GM13977 (cell line): ENCODE data around the gene PPP2R3A.
"Not testable (repeated sequence)": the region's sequence is repeated elsewhere in the genome, so short reads cannot be mapped to it uniquely, and the experiment has no call there.

Source experiments
- DNase-seq: peaks from one replicate; pipeline ENCODE4 v3.0.0; 2012; ENCODE audit warnings: low spot score
- CTCF ChIP-seq: IDR thresholded peaks from 2 replicates; pipeline ENCODE4 v1.5.1; 2012; ENCODE audit warnings: mild to moderate bottlenecking, control low read depth; ENCODE audit not compliant: insufficient read depth; ENCODE audit errors: extremely low read depth, missing control alignments
- in situ Hi-C: fragments of 300-500 bp; cut with MboI; formaldehyde crosslinking; loops from one replicate; pipeline ENCODE4 v1.12.0; 2022; ENCODE audit warnings: low sequenced_read_pairs, low pct_unique_long_range_greater_than_20kb, mixed read lengths, inconsistent platforms; ENCODE audit not compliant: unreplicated experiment

Gene PPP2R3A

DNA sequence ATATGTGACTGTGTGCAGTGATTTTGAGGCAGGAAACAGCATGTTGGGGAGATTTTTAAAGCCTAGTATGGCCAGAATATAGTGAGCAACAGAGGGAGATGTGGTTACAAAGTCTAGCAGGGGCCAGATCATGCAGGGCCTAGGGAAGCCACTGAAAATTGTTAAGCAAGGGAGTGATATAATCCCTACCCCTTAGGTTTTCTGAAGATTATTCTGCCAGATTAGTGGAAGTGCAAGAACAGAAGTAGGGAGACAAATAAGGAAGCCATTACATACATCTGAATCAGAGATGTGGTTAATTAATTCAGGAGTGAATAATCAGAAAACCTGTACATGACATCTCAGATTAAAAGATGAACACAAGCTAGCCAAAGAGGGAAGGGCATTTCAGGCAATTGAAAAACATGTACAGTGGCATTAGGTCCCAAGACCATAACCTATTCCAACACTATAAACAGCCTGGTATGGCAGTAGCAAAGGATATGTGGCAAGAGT is 175.8 kb downstream of the PPP2R3A start:
- no peak for TF ChIP-seq CTCF
- in situ Hi-C loops = no loop called here
- no peak for DNase-seq

GRCh38 chr3:136141891-136142290 is 176.4 kb downstream of the PPP2R3A start:
- no peak for DNase-seq
- no peak for TF ChIP-seq CTCF
- in situ Hi-C loops = no loop called here

DNA sequence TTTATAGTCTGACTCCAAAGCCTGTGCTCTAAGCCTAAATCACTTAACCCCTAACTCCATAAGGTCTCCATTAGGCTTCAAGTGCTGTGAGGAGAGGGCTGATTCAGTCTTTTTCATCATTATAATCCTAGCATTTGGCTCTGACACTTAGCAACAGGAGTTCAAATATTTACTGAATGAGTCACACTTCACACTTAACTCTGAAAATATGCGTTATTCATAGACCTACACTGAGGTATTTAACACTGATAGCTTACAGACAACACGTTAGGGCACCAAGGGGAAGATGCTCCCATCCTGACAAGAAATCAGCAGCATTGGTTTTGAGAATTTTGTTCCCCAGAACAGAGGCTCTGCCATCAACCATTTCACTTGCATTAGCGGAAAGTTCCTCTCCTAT is 177.1 kb downstream of the PPP2R3A start:
- no peak for TF ChIP-seq CTCF
- in situ Hi-C loops = no loop called here
- DNase-seq = no peak

GRCh38 chr3:136144397-136144796 is 178.9 kb downstream of the PPP2R3A start:
- DNase-seq, in situ Hi-C loops: not testable (repeated sequence)

GRCh38 chr3:136146981-136147729 is 181.6 kb downstream of the PPP2R3A start:
- in situ Hi-C loops = no loop called here
- no peak for DNase-seq
- no peak for TF ChIP-seq CTCF

DNA sequence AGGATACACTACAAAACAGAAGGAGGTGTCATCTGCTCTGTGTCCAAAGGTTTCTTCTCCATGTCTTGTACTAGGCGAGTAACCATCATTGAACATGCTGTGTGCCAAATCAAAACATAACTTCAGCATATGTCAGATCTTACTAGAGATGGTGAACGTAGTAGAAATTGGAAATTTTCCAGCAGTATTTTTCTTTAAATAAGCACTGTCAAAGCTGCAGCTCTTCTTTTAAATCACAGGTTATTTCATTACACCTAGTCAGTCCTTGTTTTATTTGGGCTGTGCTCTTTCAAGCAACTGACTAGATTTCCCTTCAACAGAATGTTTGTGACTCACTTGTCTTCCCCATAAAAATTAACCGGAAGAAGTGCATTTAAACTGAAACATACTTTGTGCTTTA is 184.1 kb downstream of the PPP2R3A start:
- TF ChIP-seq CTCF = no peak
- DNase-seq = no peak
- in situ Hi-C loops = no loop called here

- no peak for DNase-seq
- in situ Hi-C loops = no loop called here
- no peak for TF ChIP-seq CTCF
Measured at GRCh38 chr3:136151219-136151618, 185.7 kb downstream of the PPP2R3A start.
